ENCODE measurements around the gene SH2D5. TPM values are rescaled to one million over a fixed set of nuclear protein-coding genes. Genes with fewer than 3 reads are reported as not detected.

SH2D5 gene
- total RNA-seq, 4 donors from 2014 or later, result 0.57 to 1.1 (median 0.79) TPM; not detected in 1

DNA sequence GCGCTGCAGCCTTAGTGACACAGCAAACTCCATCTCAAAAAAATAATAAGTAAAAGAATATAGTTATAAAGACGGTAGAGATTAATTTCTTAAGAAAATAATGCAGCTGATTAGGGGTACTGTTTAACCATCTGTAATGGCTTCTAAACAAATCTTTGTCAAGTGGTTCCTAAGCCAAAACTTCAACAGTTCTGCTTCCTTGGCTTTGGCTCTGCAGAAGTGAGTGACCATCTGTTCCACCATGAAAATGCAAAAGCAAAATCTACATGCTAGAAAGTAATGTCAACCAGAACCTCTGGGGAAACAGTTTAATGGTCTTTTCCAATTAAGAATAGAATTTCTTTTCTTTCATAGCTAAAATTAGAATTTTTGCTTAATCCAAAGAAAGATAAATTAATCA, 8.3 kb upstream of the SH2D5 start:
- Histone ChIP-seq H3K4me1 (peaks cover 0 to 5% (median 0%) of the 10 kb centered on the region in 3 donors), H3K4me3 (no peak overlapping the region), H3K9me3 (no peaks in the 10 kb centered on the region), H3K27me3 (no peaks in the 10 kb centered on the region), H3K36me3 (peaks cover 17 to 90% (median 36%) of the 10 kb centered on the region in 3 donors), H3K27ac (no peak overlapping the region)
- WGBS, 2 donors, result 86 to 93% methylated on average over 2 of the region's 2 CpGs
- intact Hi-C loops (cut with DNase I), result no loop called here
- no peak for DNase-seq
- TF ChIP-seq POLR2A (IDR thresholded peaks at IDR 0.05), result no peak
- TF ChIP-seq, protein P1, sequence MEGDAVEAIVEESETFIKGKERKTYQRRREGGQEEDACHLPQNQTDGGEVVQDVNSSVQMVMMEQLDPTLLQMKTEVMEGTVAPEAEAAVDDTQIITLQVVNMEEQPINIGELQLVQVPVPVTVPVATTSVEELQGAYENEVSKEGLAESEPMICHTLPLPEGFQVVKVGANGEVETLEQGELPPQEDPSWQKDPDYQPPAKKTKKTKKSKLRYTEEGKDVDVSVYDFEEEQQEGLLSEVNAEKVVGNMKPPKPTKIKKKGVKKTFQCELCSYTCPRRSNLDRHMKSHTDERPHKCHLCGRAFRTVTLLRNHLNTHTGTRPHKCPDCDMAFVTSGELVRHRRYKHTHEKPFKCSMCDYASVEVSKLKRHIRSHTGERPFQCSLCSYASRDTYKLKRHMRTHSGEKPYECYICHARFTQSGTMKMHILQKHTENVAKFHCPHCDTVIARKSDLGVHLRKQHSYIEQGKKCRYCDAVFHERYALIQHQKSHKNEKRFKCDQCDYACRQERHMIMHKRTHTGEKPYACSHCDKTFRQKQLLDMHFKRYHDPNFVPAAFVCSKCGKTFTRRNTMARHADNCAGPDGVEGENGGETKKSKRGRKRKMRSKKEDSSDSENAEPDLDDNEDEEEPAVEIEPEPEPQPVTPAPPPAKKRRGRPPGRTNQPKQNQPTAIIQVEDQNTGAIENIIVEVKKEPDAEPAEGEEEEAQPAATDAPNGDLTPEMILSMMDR (IDR thresholded peaks at IDR 0.05), result no peak

DNA sequence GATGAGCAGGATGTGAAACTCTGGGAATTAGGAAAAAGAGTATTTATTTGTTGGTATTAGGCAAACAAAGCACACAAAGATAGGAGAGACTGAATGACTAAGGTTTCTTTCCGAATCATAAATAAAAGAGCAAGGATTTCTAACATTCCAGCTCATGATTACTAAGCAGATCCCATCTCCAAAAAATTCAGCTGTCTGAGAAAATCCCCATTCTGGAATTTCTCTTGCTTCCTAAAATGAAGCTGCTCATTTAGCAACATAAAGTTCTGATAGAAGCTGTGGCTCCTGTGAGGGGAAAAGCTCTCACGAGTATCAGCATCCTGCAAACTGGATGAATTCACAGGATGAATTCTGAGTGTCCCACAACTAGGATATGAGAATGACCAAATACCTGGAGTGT, 6.7 kb upstream of the SH2D5 start:
- Histone ChIP-seq H3K36me3 (peaks cover 8 to 74% (median 20%) of the 10 kb centered on the region in 3 donors), H3K27ac (no peak overlapping the region), H3K9me3 (no peaks in the 10 kb centered on the region), H3K4me1 (peaks cover 0 to 14% (median 0%) of the 10 kb centered on the region in 3 donors), H3K4me3 (no peak overlapping the region), H3K27me3 (no peaks in the 10 kb centered on the region)
- WGBS, 2 donors, result 51 to 66% methylated on average over 2 of the region's 2 CpGs
- TF ChIP-seq, protein P1 (IDR thresholded peaks at IDR 0.05), result no peak
- TF ChIP-seq POLR2A (IDR thresholded peaks at IDR 0.05), result no peak
- DNase-seq, result no peak
- intact Hi-C loops (cut with DNase I), result no loop called here

DNA sequence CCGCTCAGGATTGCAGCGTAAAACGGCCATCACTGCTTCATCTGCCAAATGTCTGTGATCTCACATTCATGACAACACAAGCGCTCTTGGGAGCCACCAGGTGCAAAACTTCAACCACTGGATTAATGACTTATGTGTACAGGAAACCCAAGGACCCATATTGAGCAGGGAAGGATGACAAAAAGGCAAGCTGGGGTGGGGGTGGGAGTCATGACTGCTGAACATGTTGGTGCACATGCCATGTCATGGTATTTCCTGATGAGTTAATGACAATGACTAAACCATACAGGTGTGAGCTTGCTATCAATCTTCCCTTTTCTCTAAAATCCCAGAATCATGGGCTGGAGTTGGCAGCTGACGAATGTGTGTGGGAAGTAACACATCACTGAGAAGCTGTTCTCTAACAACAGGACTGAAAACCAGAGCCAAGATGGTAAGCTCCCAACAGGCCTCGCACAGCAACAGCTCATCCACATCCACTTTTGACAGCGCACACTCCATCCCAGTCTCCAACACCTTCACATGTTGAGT, 3.1 kb upstream of the SH2D5 start:
- peaks cover 0 to 39% (median 0%) of the 10 kb centered on the region in 3 donors for H3K36me3 ChIP-seq
- H3K27me3 ChIP-seq, result peaks cover 0 to 20% (median 2%) of the 10 kb centered on the region in 4 donors
- peaks cover 19 to 47% (median 24%) of the 10 kb centered on the region in 3 donors for H3K4me1 ChIP-seq
- no peaks in the 10 kb centered on the region for H3K9me3 ChIP-seq
- 53 to 55% methylated on average over 7 of the region's 7 CpGs for WGBS, 2 donors
- intact Hi-C loops (cut with DNase I), result no loop called here
- DNase-seq, result no peak
- TF ChIP-seq, protein P1 (IDR thresholded peaks at IDR 0.05), result no peak
- no peak for TF ChIP-seq POLR2A (IDR thresholded peaks at IDR 0.05)
- H3K4me3 ChIP-seq, result no peak overlapping the region
- peak overlapping the region in 3 of 4 donors; percentile 27 to 45 (median 34) for H3K27ac ChIP-seq

DNA sequence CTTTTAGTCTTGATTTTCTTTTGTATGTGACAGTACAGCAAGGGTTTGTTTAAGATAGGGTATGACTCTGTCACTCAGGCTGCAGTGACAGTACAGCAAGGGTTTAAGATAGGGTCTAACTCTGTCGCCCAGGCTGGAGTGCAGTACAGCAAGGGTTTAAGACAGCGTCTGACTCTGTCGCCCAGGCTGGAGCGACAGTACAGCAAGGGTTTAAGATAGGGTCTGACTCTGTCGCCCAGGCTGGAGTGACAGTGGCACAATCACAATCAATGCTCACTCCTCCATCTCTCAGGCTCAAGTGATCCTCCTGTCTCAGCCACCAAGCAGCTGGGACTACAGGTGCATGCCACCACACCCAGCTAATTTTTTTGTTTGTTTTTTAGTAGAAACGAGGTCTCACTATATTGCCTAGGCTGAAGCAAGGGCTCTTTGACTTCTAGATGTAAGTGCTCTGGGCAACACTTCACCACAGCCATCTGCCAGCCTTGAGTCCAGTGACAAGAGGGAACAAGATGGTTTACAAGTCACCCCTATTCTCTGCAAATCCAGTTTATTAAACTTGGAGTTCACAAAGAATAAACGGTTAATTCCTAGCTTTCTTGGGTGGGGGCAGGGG, 965 bp upstream of the SH2D5 start:
- Histone ChIP-seq H3K27me3 (peaks cover 0 to 42% (median 2%) of the 10 kb centered on the region in 4 donors), H3K27ac (peak overlapping the region; percentile 20 to 80 (median 66)), H3K4me3 (peak overlapping the region in 3 of 4 donors; percentile 51 to 71 (median 66)), H3K9me3 (no peaks in the 10 kb centered on the region), H3K36me3 (peaks cover 0 to 17% (median 0%) of the 10 kb centered on the region in 3 donors), H3K4me1 (peaks cover 19 to 47% (median 24%) of the 10 kb centered on the region in 3 donors)
- TF ChIP-seq POLR2A (IDR thresholded peaks at IDR 0.05), result no peak
- TF ChIP-seq, protein P1 (IDR thresholded peaks at IDR 0.05), result no peak
- 11 to 13% methylated on average over 7 of the region's 7 CpGs for WGBS, 2 donors
- intact Hi-C loops (cut with DNase I), result no loop called here
- DNase-seq, result no peak

DNA sequence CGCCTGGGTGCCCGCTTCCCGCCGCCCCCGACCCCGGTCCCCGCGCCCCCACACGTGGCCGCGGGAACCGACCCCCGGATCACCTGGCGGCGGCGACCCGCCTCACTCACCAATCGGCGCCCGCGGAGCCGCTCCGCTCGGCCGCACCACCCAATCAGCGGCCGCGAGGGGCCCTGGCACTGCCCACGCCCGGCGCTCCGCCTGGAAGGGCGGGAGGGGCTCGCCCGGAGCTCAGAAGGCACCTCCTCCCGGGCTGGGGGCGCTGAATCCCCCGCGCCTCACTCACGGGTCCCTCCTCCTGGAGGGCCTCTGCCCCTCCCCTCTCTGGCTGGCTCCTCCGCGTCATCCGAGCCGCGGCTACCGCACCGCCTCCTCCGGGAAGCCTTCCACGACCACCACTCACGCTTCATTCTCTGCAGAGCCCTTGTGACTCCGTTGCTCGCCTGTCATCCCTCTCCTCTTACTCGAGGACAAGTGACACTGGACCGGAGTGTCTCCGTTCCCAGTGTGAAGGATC, 374 bp downstream of the SH2D5 start:
- 0% methylated on average over 5 to 20 of the region's 55 CpGs for WGBS, 2 donors
- H3K4me1 ChIP-seq, result peaks cover 19 to 47% (median 24%) of the 10 kb centered on the region in 3 donors
- H3K4me3 ChIP-seq, result peak overlapping the region; percentile 27 to 71 (median 58)
- DNase-seq, result no peak
- no peaks in the 10 kb centered on the region for H3K9me3 ChIP-seq
- peaks cover 0 to 3% (median 0%) of the 10 kb centered on the region in 3 donors for H3K36me3 ChIP-seq
- peaks cover 0 to 52% (median 2%) of the 10 kb centered on the region in 4 donors for H3K27me3 ChIP-seq
- TF ChIP-seq POLR2A (IDR thresholded peaks at IDR 0.05), result no peak
- TF ChIP-seq, protein P1 (IDR thresholded peaks at IDR 0.05), result no peak
- peak overlapping the region in 3 of 4 donors; percentile 11 to 80 (median 42) for H3K27ac ChIP-seq
- intact Hi-C loops (cut with DNase I), result no loop called here

Measured in esophagus squamous epithelium (tissue), 5 donors.